CD4-positive, CD25-positive, alpha-beta regulatory T cell (primary cell): Measurements from ENCODE around the gene NEK9. TPM values are rescaled to one million over a fixed set of nuclear protein-coding genes. Genes with fewer than 3 reads are reported as not detected.

Source experiments
- ATAC-seq, 2 donors: fragments of 150-1000 bp; cut with Tn5 transposase; one replicate each; pipeline ENCODE4 v1.10.0; 2021; ENCODE audit warnings: low read depth in 2 of 2, moderate number of reproducible peaks in 2 of 2, moderate library complexity in 1 of 2
- DNase-seq, 3 donors: peaks; one replicate each; pipeline versions ENCODE4 v3.0.0 to v3.0.0-alpha.2; 2012 to 2022; ENCODE audit warnings: mixed read lengths in 1 of 3
- H3K27ac ChIP-seq: one replicate; pipeline ENCODE4 v1.7.0; 2013; ENCODE audit warnings: mild to moderate bottlenecking, low read length; ENCODE audit not compliant: insufficient read depth, poor library complexity, severe bottlenecking
- H3K27me3 ChIP-seq: one replicate; pipeline ENCODE4 v1.7.0; 2013; ENCODE audit warnings: low read length; ENCODE audit not compliant: control insufficient read depth, insufficient read depth
- H3K36me3 ChIP-seq: one replicate; pipeline ENCODE4 v1.7.0; 2013; ENCODE audit warnings: mild to moderate bottlenecking, low read length, moderate library complexity; ENCODE audit not compliant: control insufficient read depth, insufficient read depth
- H3K4me1 ChIP-seq: 2 replicates; pipeline ENCODE4 v1.7.0; 2013; ENCODE audit warnings: mild to moderate bottlenecking, low read length; ENCODE audit not compliant: insufficient read depth, control insufficient read depth, poor library complexity, severe bottlenecking
- H3K4me3 ChIP-seq: one replicate; pipeline ENCODE4 v1.7.0; 2013; ENCODE audit warnings: low read depth, mild to moderate bottlenecking, low read length, moderate library complexity
- H3K9me3 ChIP-seq, 2 experiments: 1 replicate in 1 of 2; 2 replicates in 1 of 2; pipeline ENCODE4 v1.7.0; 2013; ENCODE audit warnings: low read length in 2 of 2, mild to moderate bottlenecking in 1 of 2, moderate library complexity in 1 of 2; ENCODE audit not compliant: control insufficient read depth in 2 of 2
- H3K27ac Mint-ChIP-seq, 3 donors: one replicate each; pipeline ENCODE4 v1.8.0; 2020 to 2022; ENCODE audit warnings: mild to moderate bottlenecking in 3 of 3, mixed read lengths in 3 of 3, moderate library complexity in 2 of 3
- H3K27me3 Mint-ChIP-seq: one replicate; pipeline ENCODE4 v1.8.0; 2022; ENCODE audit warnings: mild to moderate bottlenecking, mixed read lengths
- H3K36me3 Mint-ChIP-seq: one replicate; pipeline ENCODE4 v1.8.0; 2020; ENCODE audit warnings: mixed read lengths
- H3K4me1 Mint-ChIP-seq, 4 donors: one replicate each; pipeline ENCODE4 v1.8.0; 2020 to 2022; ENCODE audit warnings: mixed read lengths in 4 of 4, mild to moderate bottlenecking in 1 of 4
- H3K4me3 Mint-ChIP-seq, 4 donors: one replicate each; pipeline ENCODE4 v1.8.0; 2020 to 2022; ENCODE audit warnings: mild to moderate bottlenecking in 4 of 4, mixed read lengths in 4 of 4, moderate library complexity in 3 of 4
- H3K9me3 Mint-ChIP-seq, 7 donors: one replicate each; pipeline ENCODE4 v1.8.0; 2020 to 2022; ENCODE audit warnings: mixed read lengths in 7 of 7, mild to moderate bottlenecking in 3 of 7, moderate library complexity in 2 of 7
- polyA plus RNA-seq, 4 donors: library from polyadenylated mRNA; unstranded; fragments of 300-500 nt; fragmentation: Illumina TruSeq; gene quantifications; one replicate each; pipeline ENCODE4 v1.2.3, GENCODE V29; 2021
- total RNA-seq: library from RNA; stranded (reverse); gene quantifications from one replicate; pipeline ENCODE4 v1.2.3, GENCODE V29; 2022

NEK9 gene
- total and polyA plus RNA-seq, 5 donors from 2014 or later = 10.8 to 58.4 (median 12.6) TPM

DNA sequence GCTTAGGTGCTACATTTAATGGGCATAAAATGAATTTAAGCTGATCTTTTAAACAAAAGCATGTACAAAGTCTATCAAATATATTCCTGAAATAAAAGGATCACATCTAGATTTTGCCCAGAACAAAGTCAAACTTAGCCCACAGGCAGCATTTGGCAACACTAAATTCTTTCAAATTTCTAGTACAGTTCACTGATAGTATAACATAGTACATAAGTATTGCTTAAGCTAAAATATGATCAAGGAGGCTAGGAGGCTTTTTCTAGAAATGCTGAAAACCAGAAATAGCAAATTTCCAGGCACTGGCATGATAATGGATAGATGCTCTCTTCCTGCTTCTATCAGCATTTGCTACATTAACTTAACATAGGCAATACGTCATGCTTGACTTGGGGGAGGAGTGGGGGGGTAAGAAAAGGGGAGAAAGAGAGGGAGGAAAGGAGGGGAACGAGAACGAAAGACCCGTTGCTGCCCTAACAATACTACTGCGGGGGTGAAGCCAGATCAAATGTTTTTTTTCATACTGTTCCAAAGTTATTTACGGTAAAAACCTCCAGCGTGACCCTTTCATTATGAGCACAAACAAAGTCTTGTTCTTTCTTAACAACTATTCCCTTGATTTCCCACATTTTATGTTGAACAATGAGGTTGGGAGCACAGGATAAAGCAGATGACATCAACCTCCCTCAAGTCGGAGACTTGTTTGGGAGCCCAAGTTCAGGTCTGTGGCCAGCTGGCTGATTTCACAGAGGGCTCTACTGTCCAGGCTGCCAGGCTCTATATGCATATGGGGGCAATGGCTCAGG, 38.9 kb upstream of the NEK9 start:
- Mint-ChIP-seq H3K4me3 (no peak overlapping the region), H3K27me3 (no peaks in the 10 kb centered on the region), H3K4me1 (peaks cover 10 to 74% (median 55%) of the 10 kb centered on the region in 4 donors), H3K36me3 (peaks cover 18% of the 10 kb centered on the region), H3K9me3 (no peaks in the 10 kb centered on the region), H3K27ac (no peak overlapping the region)
- Histone ChIP-seq H3K9me3 (no peaks in the 10 kb centered on the region), H3K27me3 (no peaks in the 10 kb centered on the region), H3K27ac (no peak overlapping the region), H3K36me3 (no peaks in the 10 kb centered on the region), H3K4me1 (peaks cover 15% of the 10 kb centered on the region), H3K4me3 (no peak overlapping the region)
- ATAC-seq (no peak), DNase-seq (no peak)

DNA sequence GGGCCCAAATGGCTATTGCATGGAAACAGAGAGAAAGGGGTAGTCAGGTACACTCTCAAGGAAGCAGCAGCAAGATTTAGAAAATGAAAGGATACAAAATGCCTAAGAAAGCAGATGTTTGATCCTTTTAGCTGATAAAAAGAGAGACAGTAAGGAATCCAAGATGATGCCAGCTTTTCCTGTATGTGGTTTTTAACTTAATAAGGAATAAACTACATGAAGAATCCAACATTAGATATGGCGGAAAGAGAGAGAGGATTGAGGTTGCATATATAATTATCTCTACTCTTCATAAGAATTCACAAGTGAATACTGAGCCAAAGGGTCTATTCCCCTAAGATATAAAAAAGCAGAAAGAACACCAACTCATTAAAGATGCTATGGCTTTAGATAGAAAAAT, 38.0 kb upstream of the NEK9 start:
- H3K9me3 Mint-ChIP-seq = no peaks in the 10 kb centered on the region
- H3K4me3 Mint-ChIP-seq = no peak overlapping the region
- Histone ChIP-seq H3K4me3 (no peak overlapping the region), H3K27me3 (no peaks in the 10 kb centered on the region), H3K4me1 (peaks cover 25% of the 10 kb centered on the region), H3K36me3 (no peaks in the 10 kb centered on the region), H3K27ac (no peak overlapping the region), H3K9me3 (no peaks in the 10 kb centered on the region)
- DNase-seq = no peak
- ATAC-seq = no peak
- H3K4me1 Mint-ChIP-seq = peaks cover 10 to 76% (median 58%) of the 10 kb centered on the region in 4 donors
- no peaks in the 10 kb centered on the region for H3K27me3 Mint-ChIP-seq
- no peak overlapping the region for H3K27ac Mint-ChIP-seq
- peaks cover 16% of the 10 kb centered on the region for H3K36me3 Mint-ChIP-seq

DNA sequence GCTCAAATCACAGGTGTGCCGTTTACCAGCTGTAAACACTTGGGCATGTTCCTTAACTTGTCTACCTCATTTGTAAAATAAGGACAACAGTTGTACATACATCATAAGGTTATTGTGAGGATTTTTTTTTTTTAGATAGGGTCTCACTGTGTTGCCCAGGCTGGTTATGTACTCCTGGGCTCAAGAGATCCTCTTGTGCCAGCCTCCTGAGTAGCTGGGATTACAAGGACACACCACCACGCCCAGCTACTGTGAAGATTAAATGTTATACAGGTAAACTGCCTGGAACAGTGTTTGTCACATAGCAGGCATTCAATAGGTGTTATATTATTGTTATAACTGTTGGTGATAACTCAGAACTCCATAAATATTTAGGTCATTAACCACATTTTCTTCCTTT, 36.8 kb upstream of the NEK9 start:
- no peak overlapping the region for H3K4me3 ChIP-seq
- H3K4me1 ChIP-seq = peaks cover 33% of the 10 kb centered on the region
- Mint-ChIP-seq H3K9me3 (no peaks in the 10 kb centered on the region), H3K4me1 (peaks cover 11 to 75% (median 55%) of the 10 kb centered on the region in 4 donors), H3K27me3 (no peaks in the 10 kb centered on the region), H3K4me3 (no peak overlapping the region), H3K36me3 (peaks cover 10% of the 10 kb centered on the region), H3K27ac (no peak overlapping the region)
- no peaks in the 10 kb centered on the region for H3K27me3 ChIP-seq
- no peaks in the 10 kb centered on the region for H3K9me3 ChIP-seq
- H3K36me3 ChIP-seq = no peaks in the 10 kb centered on the region
- no peak for DNase-seq
- no peak overlapping the region for H3K27ac ChIP-seq
- no peak for ATAC-seq

GRCh38 chr14:75162631-75163030, 35.8 kb upstream of the NEK9 start:
- peak overlapping the region in 1 of 3 donors; percentile 68 for H3K27ac Mint-ChIP-seq
- no peak overlapping the region for H3K4me3 Mint-ChIP-seq
- DNase-seq (no peak), ATAC-seq (no peak)
- H3K9me3 Mint-ChIP-seq = no peaks in the 10 kb centered on the region
- H3K4me3 ChIP-seq = no peak overlapping the region
- peaks cover 8% of the 10 kb centered on the region for H3K36me3 Mint-ChIP-seq
- H3K9me3 ChIP-seq = no peaks in the 10 kb centered on the region
- no peaks in the 10 kb centered on the region for H3K36me3 ChIP-seq
- H3K27ac ChIP-seq = no peak overlapping the region
- H3K27me3 ChIP-seq = no peaks in the 10 kb centered on the region
- H3K4me1 ChIP-seq = peaks cover 30% of the 10 kb centered on the region
- H3K4me1 Mint-ChIP-seq = peaks cover 8 to 68% (median 46%) of the 10 kb centered on the region in 4 donors
- no peaks in the 10 kb centered on the region for H3K27me3 Mint-ChIP-seq

GRCh38 chr14:75158843-75159614, 32.2 kb upstream of the NEK9 start:
- Histone ChIP-seq H3K4me3 (no peak overlapping the region), H3K27ac (no peak overlapping the region), H3K4me1 (peaks cover 51% of the 10 kb centered on the region), H3K9me3 (no peaks in the 10 kb centered on the region), H3K27me3 (no peaks in the 10 kb centered on the region), H3K36me3 (no peaks in the 10 kb centered on the region)
- Mint-ChIP-seq H3K27ac (peak overlapping the region in 1 of 3 donors; percentile 68), H3K4me1 (peaks cover 22 to 72% (median 52%) of the 10 kb centered on the region in 4 donors), H3K4me3 (no peak overlapping the region), H3K9me3 (no peaks in the 10 kb centered on the region), H3K27me3 (no peaks in the 10 kb centered on the region), H3K36me3 (peaks cover 11% of the 10 kb centered on the region)
- no peak for ATAC-seq
- no peak for DNase-seq

GRCh38 chr14:75156901-75157300, 30.1 kb upstream of the NEK9 start:
- Histone ChIP-seq H3K27ac (no peak overlapping the region), H3K27me3 (no peaks in the 10 kb centered on the region), H3K9me3 (no peaks in the 10 kb centered on the region), H3K4me3 (peak overlapping the region; percentile 49), H3K36me3 (peaks cover under 1% of the 10 kb centered on the region), H3K4me1 (peaks cover 50% of the 10 kb centered on the region)
- DNase-seq = peak in 2 of 3 donors; percentile 48 to 74
- H3K27ac Mint-ChIP-seq = peak overlapping the region; percentile 24 to 56 (median 39)
- H3K9me3 Mint-ChIP-seq = no peaks in the 10 kb centered on the region
- peaks cover 28 to 70% (median 51%) of the 10 kb centered on the region in 4 donors for H3K4me1 Mint-ChIP-seq
- no peaks in the 10 kb centered on the region for H3K27me3 Mint-ChIP-seq
- peak; percentile 90 for ATAC-seq
- peak overlapping the region; percentile 4 to 62 (median 15) for H3K4me3 Mint-ChIP-seq
- peaks cover 17% of the 10 kb centered on the region for H3K36me3 Mint-ChIP-seq

GRCh38 chr14:75156111-75156510, 29.3 kb upstream of the NEK9 start:
- DNase-seq (no peak), ATAC-seq (no peak)
- peaks cover 23% of the 10 kb centered on the region for H3K36me3 Mint-ChIP-seq
- H3K27ac Mint-ChIP-seq = peak overlapping the region in 1 of 3 donors; percentile 52
- Histone ChIP-seq H3K27ac (no peak overlapping the region), H3K36me3 (peaks cover 6% of the 10 kb centered on the region), H3K27me3 (no peaks in the 10 kb centered on the region), H3K4me1 (peaks cover 43% of the 10 kb centered on the region), H3K4me3 (no peak overlapping the region), H3K9me3 (no peaks in the 10 kb centered on the region)
- no peak overlapping the region for H3K4me3 Mint-ChIP-seq
- H3K27me3 Mint-ChIP-seq = no peaks in the 10 kb centered on the region
- peaks cover 28 to 65% (median 48%) of the 10 kb centered on the region in 4 donors for H3K4me1 Mint-ChIP-seq
- no peaks in the 10 kb centered on the region for H3K9me3 Mint-ChIP-seq
